D721Med (cell line): Measurements from ENCODE around the gene RYR3.

Source experiments
- DNase-seq: peaks from one replicate; pipeline ENCODE4 v3.0.0; 2011; ENCODE audit warnings: low spot score; ENCODE audit not compliant: insufficient read length
- FAIRE-seq: peaks from 2 replicates; lab custom pipeline; 2011; peaks lifted over from hg19 to GRCh38; lab: Jason Lieb, UNC
- TF ChIP-seq, protein P1 (sequence below): IDR thresholded peaks from 2 replicates; pipeline ENCODE4 v1.5.1; 2012; ENCODE audit warnings: mild to moderate bottlenecking, control low read depth; ENCODE audit not compliant: insufficient read depth; ENCODE audit errors: missing control alignments

RYR3 gene

DNA sequence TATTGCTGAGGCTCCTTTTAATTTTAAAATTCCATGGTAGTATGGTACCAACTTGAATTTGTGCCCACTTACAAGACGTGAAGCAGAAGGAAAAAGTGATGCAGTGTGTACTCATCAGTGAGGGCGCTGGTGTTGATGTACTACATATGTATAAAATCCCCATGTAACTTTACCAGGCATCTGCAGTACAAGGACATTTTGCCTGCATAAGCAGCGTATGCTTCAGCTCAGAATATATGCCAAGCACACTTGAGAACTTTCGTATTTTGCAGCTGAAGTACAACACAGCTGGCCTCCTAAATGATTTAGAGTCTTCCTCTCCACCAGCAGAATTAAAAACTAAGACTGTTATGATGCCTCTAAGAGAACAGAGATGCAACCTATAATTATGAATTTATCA is 108.9 kb downstream of the RYR3 start:
- TF ChIP-seq, protein P1, sequence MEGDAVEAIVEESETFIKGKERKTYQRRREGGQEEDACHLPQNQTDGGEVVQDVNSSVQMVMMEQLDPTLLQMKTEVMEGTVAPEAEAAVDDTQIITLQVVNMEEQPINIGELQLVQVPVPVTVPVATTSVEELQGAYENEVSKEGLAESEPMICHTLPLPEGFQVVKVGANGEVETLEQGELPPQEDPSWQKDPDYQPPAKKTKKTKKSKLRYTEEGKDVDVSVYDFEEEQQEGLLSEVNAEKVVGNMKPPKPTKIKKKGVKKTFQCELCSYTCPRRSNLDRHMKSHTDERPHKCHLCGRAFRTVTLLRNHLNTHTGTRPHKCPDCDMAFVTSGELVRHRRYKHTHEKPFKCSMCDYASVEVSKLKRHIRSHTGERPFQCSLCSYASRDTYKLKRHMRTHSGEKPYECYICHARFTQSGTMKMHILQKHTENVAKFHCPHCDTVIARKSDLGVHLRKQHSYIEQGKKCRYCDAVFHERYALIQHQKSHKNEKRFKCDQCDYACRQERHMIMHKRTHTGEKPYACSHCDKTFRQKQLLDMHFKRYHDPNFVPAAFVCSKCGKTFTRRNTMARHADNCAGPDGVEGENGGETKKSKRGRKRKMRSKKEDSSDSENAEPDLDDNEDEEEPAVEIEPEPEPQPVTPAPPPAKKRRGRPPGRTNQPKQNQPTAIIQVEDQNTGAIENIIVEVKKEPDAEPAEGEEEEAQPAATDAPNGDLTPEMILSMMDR: no peak
- DNase-seq: no peak
- FAIRE-seq: no peak

DNA sequence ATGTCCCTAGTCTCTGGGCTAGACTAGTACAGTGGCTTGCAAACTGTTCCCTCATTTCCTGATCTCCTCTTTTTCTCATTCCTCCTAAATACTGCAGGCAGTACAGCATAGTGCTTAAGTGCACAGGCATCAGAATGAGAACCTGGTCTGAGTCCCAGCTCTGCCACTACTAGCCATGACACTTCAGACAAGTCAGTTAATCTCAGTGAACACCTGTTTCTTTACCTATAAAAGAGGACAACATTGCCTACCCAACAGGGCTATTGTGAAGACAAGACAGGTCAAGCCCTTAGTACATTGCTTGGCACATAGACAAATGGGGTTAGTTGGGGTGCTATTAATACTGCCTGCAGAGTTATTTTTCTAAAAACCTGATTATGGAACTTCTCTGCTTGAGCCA is 113.3 kb downstream of the RYR3 start:
- TF ChIP-seq, protein P1: no peak
- FAIRE-seq: no peak
- DNase-seq: no peak

DNA sequence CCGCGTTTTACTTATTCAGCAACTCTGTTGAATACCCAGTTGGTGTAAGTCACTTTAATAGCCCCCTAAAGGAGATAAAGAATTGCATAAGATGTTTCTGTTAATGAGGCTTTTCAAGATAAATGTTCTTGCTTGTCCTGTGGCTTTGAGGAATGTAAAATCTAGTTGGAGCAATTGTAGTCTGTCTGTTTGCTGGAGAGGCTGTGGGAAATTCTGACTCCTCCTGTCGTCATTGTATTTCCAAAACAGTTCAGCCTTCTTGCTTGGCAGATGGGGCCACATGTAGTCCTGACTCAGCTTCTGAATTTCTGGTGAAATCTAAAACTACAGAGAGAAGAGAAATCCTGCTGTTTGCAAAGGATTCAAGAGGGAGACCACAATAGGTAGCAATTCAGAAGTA is 114.4 kb downstream of the RYR3 start:
- no peak for DNase-seq
- TF ChIP-seq, protein P1: no peak
- no peak for FAIRE-seq

DNA sequence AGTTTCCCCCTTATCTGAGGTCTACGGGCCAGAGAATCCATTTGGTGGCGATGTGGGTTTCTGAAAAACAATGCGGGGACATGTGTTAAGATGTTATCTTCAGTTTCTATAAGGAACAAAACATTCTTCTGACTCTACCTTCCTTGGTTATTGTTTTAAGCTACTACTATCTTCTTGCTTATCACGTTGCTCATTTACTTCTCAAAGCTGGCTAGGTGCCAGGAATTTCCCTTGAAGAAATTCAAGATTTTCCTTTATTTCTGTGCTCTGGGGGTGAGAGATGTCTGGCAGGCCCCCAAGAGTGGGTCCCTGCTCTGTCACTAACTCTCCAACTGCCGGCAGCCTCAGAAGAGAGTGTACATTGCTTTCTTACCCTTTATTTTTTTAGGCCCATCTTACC is 119.8 kb downstream of the RYR3 start:
- FAIRE-seq (no peak), DNase-seq (no peak)
- TF ChIP-seq, protein P1: no peak

DNA sequence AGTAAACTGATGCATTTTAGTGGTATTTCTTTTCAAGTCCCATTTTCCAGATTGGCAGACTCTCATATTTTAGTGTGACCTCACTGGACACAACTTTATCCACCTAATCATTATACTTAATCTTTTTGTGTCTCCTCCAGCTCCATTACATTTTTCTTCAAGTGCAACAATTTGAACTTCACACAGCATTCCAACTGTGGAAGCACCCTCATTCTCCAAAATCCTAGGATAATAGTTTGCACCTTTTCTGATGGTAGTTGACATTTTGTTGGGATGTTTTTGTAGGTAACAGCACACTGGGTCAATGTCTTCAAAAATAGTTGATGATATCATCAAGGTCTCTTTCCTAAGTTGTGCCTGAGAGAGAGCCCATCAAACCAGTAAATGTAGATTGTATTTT is 123.1 kb downstream of the RYR3 start:
- FAIRE-seq: no peak
- DNase-seq: no peak
- TF ChIP-seq, protein P1: no peak

DNA sequence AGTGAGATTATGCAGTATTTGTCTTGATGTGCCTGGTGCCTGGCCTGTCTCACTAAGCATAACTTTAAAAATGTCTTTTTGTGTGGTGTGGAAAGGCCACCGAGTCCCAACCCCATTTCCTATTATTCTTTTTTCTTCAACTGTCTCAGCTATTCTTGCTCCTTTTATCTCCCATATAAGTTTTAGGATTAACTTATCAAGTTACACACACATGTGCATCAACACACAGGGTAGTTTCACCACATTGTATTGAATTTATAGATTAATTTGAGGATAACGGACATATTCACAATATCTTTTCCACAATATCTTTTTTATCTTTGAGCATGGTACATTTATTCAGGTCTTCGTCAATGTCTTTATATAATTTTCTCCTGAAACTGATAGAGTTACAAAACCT is 127.6 kb downstream of the RYR3 start:
- FAIRE-seq (no peak), DNase-seq (no peak)
- TF ChIP-seq, protein P1: no peak

DNA sequence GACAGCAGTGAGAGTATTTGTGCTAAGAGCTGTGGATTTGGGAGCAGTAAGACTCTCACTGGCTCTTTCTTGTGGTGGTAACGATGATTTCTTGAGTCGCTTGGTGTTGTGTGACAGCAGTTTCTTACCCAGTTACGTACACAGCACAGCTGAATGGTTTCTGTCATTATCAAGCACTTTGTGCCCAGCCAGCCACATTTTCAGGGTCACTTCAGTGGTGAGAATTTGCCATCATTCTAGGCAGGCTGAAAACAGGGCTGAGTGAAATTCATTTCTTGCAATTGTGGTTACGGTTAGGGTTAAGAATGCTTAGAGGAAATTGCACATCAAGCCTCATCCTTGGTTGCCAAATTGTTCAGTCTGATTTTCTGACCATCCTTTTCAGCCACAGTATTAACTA is 130.1 kb downstream of the RYR3 start:
- TF ChIP-seq, protein P1: no peak
- FAIRE-seq (no peak), DNase-seq (no peak)
